Bronchial epithelial cell (primary cell): ENCODE measurements around the gene HAGH. TPM values are rescaled to one million over a fixed set of nuclear protein-coding genes. Genes with fewer than 3 reads are reported as not detected.

Source experiments
- DNase-seq: peaks from one replicate; pipeline ENCODE4 v3.0.0-alpha.2; 2010; ENCODE audit warnings: low read depth
- FAIRE-seq: peaks from 2 replicates; lab custom pipeline; 2011; peaks lifted over from hg19 to GRCh38; lab: Jason Lieb, UNC
- H3K27me3 ChIP-seq: 2 replicates; pipeline ENCODE4 v1.5.1; 2011; ENCODE audit warnings: low read length; ENCODE audit not compliant: control insufficient read depth, insufficient read depth
- H3K36me3 ChIP-seq: 2 replicates; pipeline ENCODE4 v1.5.1; 2011; ENCODE audit warnings: low read length; ENCODE audit not compliant: control insufficient read depth, insufficient read depth
- H3K4me3 ChIP-seq: 2 replicates; pipeline ENCODE4 v1.5.1; 2011; ENCODE audit warnings: mild to moderate bottlenecking, low read depth, low read length, control low read depth
- CTCF ChIP-seq: IDR thresholded peaks from 2 replicates; pipeline ENCODE4 v1.5.1; 2011; ENCODE audit warnings: mild to moderate bottlenecking, moderate library complexity, low read length, control low read depth, inconsistent platforms; ENCODE audit not compliant: insufficient read depth, severe bottlenecking
- total RNA-seq: library from RNA; depleted of rRNA; stranded (reverse); fragments of >200 nt; gene quantifications from 2 replicates; pipeline ENCODE4 v1.2.1, GENCODE V29; 2014

Gene HAGH
- total RNA-seq, 1 donor from 2014 or later = 60.0 TPM

- TF ChIP-seq CTCF = no peak
- Histone ChIP-seq H3K36me3 (no peaks in the 10 kb centered on the region), H3K27me3 (no peaks in the 10 kb centered on the region), H3K4me3 (no peak overlapping the region)
- FAIRE-seq (no peak), DNase-seq (no peak)
Observed at GRCh38 chr16:1845985-1846384, 19.4 kb upstream of the HAGH start.

DNA sequence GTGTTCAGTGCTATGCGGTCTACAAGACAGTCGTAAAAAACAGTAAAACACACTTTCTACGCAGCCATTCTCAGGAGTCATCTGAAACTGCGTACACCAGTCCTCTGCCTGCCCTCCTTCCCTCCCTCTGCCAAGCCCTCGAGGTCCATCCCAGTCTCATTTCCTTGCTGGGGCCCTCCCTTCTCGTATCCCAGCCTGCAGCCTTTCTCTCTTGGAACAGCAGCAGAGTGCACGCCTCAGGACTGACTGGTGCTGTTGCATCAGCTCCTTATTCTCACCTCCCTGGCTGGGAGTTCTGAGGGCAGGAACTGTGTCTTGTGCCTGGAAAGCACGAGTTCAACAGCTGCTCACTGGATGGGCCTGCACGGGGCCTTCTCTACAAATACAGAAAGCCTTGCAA lies 12.9 kb upstream of the HAGH start:
- DNase-seq = no peak
- Histone ChIP-seq H3K36me3 (no peaks in the 10 kb centered on the region), H3K4me3 (no peak overlapping the region), H3K27me3 (no peaks in the 10 kb centered on the region)
- no peak for TF ChIP-seq CTCF
- no peak for FAIRE-seq

DNA sequence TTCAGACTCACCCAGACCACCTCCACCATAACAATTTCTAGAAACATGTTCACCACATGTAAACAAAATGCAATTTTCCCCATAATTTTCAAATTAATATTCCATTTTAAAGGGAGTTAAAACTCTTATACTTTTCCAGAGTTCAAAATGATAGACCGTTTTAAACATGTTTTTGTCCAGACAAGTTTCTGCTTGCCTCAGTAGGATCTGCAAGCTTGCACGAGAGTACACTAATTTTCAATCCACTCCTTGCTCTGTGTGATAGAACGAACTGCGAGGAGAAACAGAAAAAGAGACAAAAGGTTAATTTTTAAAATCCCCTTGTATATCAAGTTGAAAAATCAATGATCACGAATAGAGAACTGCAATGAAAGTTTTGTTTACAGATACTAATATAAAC lies 7.5 kb upstream of the HAGH start:
- H3K36me3 ChIP-seq = no peaks in the 10 kb centered on the region
- no peak overlapping the region for H3K4me3 ChIP-seq
- DNase-seq (peak; percentile 83), FAIRE-seq (no peak)
- TF ChIP-seq CTCF = no peak
- no peaks in the 10 kb centered on the region for H3K27me3 ChIP-seq

GRCh38 chr16:1832838-1833454 lies 6.3 kb upstream of the HAGH start:
- H3K27me3 ChIP-seq = no peaks in the 10 kb centered on the region
- peaks cover 2% of the 10 kb centered on the region for H3K36me3 ChIP-seq
- no peak for FAIRE-seq
- DNase-seq = peak; percentile 90
- H3K4me3 ChIP-seq = no peak overlapping the region
- no peak for TF ChIP-seq CTCF

DNA sequence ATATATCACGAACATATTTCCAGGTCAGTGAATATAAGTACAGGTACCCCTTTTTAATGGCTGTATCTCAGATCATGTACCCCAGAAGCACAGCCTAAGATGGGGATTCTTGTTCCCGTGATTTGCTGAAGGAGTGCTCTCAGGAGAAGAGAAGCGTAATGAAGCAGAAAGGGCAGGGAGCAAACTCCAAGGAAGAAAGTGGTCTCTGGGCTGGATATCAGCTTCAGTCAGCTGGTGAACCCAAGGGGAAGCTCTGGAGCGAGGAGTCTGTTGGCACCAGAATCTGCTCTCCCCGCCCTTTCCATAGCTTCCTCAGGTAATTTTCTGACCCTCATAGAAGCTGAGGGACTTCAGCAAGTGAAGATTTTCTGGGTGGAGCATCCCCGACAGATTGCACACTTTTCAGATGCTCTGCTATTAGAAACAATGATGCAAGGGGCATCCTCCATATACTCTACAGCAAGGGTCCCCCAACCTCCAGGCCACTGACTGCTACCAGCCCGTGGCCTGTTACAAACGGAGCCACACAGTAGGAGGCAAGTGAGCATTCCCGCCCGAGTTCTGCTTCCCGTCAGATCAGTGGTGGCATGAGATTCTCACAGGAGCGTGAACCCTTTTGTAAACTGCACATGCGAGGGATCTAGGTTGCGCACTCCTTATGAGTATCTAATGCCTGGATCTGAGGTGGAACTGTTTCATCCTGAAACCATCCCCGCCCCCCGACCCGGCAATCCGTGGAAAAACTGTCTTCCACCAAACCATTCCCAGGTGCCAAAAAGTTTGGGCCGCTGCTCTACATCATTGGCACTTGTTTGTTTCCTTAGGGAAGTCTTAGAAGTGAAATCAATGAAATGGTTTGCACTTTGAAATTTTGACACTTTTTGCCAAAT lies 4.8 kb upstream of the HAGH start:
- Histone ChIP-seq H3K27me3 (no peaks in the 10 kb centered on the region), H3K4me3 (no peak overlapping the region), H3K36me3 (peaks cover 2% of the 10 kb centered on the region)
- FAIRE-seq = no peak
- no peak for TF ChIP-seq CTCF
- DNase-seq = no peak
